ENCODE results near the gene TPPP2. TPM values are rescaled to one million over a fixed set of nuclear protein-coding genes. Genes with fewer than 3 reads are reported as not detected.

TPPP2 gene
- total and polyA plus RNA-seq, 9 donors, result 0.62 to 2.5 (median 1.3) TPM; not detected in 1

DNA sequence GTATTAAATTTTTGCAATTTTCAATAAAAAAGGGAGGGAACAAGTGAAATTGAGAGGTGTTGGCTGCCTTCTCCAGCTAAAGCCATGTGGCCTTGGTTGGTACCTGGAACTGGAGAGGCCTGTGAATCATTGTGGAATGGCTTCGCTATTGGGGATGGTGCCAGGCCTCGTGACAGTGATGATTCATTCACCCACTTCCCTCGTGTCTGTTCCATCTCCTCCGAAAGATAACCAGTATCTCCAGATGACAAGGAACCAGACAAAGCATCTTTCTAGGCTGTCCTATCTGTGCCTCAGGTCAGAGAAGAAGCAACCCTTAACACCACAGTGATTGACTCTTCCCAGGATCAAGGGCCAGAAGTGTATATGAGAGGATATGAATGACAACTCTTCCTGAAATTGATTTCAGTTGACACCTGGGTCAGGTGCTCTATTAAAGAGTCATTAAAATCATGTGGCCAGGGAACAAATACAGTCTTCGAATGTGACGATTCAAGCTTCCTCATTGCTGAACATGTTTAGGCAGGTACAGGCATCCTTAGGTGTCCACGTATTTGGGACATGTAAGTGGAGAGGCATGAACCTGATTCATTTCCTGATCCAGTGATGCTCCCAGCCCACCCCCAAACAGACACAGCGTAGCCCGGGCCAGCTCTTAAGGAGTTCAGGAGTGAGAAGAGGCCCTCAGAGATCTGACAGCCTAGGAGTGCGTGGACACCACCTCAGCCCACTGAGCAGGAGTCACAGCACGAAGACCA, 11.8 kb downstream of the TPPP2 start, which contains the start of gene RNASE7:
RNASE7 (plus strand) TSS at position 687 of the 758 bp plus-strand sequence. CDS start 631 bp downstream, outside the sequence.
- Histone ChIP-seq H3K27ac (no peak within 1 kb of the TSS), H3K27me3 (no peaks in the 10 kb centered on the region), H3K9me3 (no peaks in the 10 kb centered on the region), H3K4me1 (ENCODE audit: insufficient read depth) (peaks cover 8% of the 10 kb centered on the region), H3K4me3 (no peak within 1 kb of the TSS), H3K36me3 (no peaks in the 10 kb centered on the region)
- no peak for DNase-seq
- intact Hi-C loops (cut with DNase I), result loop anchor here in 2 of 4 donors (2.0 to 10.0 kb wide), 2 partner anchors 27 to 47 kb away; partner anchors contain the start of gene SLC39A2 (in 1 of the 2)
- 71 to 74% (median 72%) methylated on average over 11 of the region's 11 CpGs for WGBS, 3 donors
- TF ChIP-seq POLR2A (IDR thresholded peaks at IDR 0.05), result no peak
- no peak for TF ChIP-seq CTCF (IDR thresholded peaks at IDR 0.05)
- TF ChIP-seq EP300 (IDR thresholded peaks at IDR 0.05), result no peak

GRCh38 chr14:21042918-21043317, 12.9 kb downstream of the TPPP2 start:
- Histone ChIP-seq H3K4me3 (no peak overlapping the region), H3K27ac (no peak overlapping the region), H3K36me3 (no peaks in the 10 kb centered on the region), H3K9me3 (no peaks in the 10 kb centered on the region), H3K4me1 (ENCODE audit: insufficient read depth) (peaks cover 5% of the 10 kb centered on the region), H3K27me3 (no peaks in the 10 kb centered on the region)
- intact Hi-C loops (cut with DNase I), result loop anchor here in 1 of 4 donors (10.0 kb wide), 1 partner anchor 48 kb away; the partner anchor contains the start of gene SLC39A2
- DNase-seq, result no peak
- TF ChIP-seq CTCF (IDR thresholded peaks at IDR 0.05), result no peak
- no peak for TF ChIP-seq EP300 (IDR thresholded peaks at IDR 0.05)
- TF ChIP-seq POLR2A (IDR thresholded peaks at IDR 0.05), result no peak
- WGBS, 3 donors, result 62 to 69% (median 62%) methylated on average over 8 of the region's 8 CpGs

DNA sequence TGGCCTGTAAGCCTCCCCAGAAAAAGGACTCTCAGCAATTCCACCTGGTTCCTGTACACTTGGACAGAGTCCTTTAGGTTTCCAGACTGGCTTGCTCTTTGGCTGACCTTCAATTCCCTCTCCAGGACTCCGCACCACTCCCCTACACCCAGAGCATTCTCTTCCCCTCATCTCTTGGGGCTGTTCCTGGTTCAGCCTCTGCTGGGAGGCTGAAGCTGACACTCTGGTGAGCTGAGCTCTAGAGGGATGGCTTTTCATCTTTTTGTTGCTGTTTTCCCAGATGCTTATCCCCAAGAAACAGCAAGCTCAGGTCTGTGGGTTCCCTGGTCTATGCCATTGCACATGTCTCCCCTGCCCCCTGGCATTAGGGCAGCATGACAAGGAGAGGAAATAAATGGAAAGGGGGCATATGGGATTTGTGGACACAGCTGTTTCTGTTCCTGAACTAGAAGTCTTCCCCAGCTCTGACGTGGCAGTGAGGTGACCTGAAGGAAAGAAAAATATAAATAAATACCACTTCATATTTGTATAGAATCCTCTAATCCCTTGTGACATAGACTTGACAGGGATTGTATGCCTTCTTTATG, 13.5 kb downstream of the TPPP2 start:
- Histone ChIP-seq H3K4me3 (no peak overlapping the region), H3K36me3 (no peaks in the 10 kb centered on the region), H3K4me1 (ENCODE audit: insufficient read depth) (peaks cover 7% of the 10 kb centered on the region), H3K27ac (no peak overlapping the region), H3K27me3 (no peaks in the 10 kb centered on the region), H3K9me3 (no peaks in the 10 kb centered on the region)
- no peak for TF ChIP-seq POLR2A (IDR thresholded peaks at IDR 0.05)
- TF ChIP-seq EP300 (IDR thresholded peaks at IDR 0.05), result no peak
- no peak for TF ChIP-seq CTCF (IDR thresholded peaks at IDR 0.05)
- WGBS, 3 donors, result 26 to 33% (median 32%) methylated on average over 2 of the region's 2 CpGs
- no peak for DNase-seq
- intact Hi-C loops (cut with DNase I), result loop anchor here in 1 of 4 donors (10.0 kb wide), 1 partner anchor 49 kb away; the partner anchor contains the start of gene SLC39A2

DNA sequence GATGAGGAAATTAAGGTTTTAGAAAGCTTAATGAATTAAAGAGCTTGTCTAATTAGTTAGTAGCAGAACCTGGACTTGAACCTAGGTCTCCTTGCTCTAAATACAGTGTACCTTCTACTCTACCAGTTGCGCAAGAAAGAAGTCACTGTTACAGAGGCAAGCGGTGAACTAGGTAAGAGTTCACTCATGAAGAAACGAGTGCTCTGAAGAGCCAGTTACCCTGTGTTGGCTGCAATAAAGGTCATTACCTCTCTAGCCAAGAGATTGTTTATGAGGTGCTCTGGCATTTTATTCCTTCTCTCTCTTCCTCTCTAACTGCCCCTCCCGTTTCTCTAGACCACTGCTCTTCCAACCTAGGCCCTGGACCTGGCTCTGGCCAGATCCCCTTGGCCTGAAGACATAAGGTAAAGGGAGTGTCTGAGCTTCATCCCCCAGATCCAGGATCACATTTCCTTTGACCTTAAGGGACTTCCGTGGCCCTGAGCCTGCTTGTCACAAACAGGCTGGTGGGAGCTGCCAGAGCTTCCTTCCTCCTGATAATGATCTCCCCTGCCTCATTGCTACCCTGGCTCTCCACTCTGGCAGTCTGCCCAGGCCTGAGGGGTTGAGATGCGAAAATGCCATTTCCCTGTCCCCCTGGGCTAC, 14.1 kb downstream of the TPPP2 start:
- DNase-seq, result no peak
- H3K27ac ChIP-seq, result no peak overlapping the region
- WGBS, 3 donors, result 53 to 61% (median 55%) methylated on average over 6 of the region's 6 CpGs

More for the DNA sequence above, 14.1 kb downstream of the TPPP2 start:
- intact Hi-C loops (cut with DNase I), result loop anchor here in 1 of 4 donors (10.0 kb wide), 1 partner anchor 49 kb away; the partner anchor contains the start of gene SLC39A2
- Histone ChIP-seq H3K36me3 (no peaks in the 10 kb centered on the region), H3K27me3 (no peaks in the 10 kb centered on the region), H3K4me1 (ENCODE audit: insufficient read depth) (peaks cover 7% of the 10 kb centered on the region), H3K9me3 (no peaks in the 10 kb centered on the region), H3K4me3 (no peak overlapping the region)
- no peak for TF ChIP-seq CTCF (IDR thresholded peaks at IDR 0.05)
- no peak for TF ChIP-seq POLR2A (IDR thresholded peaks at IDR 0.05)
- TF ChIP-seq EP300 (IDR thresholded peaks at IDR 0.05), result no peak

All from ovary (tissue), 9 donors.